ENCODE measurements around the gene MMP11. TPM values are rescaled to one million over a fixed set of nuclear protein-coding genes. Genes with fewer than 3 reads are reported as not detected.

Gene MMP11
- total RNA-seq, 2 donors from 2014 or later = 1.6 to 4.6 TPM

DNA sequence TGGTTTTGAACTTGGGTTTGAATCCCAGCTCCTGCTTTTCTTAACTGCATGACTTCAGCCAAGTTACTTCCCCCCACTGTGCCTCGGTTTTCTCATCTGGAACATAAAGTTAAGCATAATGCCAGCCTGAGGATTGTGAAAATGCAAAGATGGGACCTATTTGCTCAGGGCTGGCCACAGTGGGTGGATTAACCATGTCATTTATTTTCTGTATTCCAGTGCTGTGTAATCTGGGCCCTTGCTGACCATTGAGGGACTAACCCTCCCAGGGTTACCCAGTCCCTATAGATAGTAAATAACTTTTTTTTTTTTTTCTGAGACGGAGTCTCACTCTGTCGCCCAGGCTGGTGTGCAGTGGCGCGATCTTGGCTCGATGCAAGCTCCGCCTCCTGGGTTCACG is 16.9 kb upstream of the MMP11 start:
- intact Hi-C loops (cut with DNase I, micrococcal nuclease) = no loop called here
- DNase-seq (no peak), ATAC-seq (no peak)

GRCh38 chr22:23756891-23757290 is 15.8 kb upstream of the MMP11 start:
- intact Hi-C loops (cut with DNase I, micrococcal nuclease) = no loop called here
- no peak for DNase-seq
- ATAC-seq = no peak

DNA sequence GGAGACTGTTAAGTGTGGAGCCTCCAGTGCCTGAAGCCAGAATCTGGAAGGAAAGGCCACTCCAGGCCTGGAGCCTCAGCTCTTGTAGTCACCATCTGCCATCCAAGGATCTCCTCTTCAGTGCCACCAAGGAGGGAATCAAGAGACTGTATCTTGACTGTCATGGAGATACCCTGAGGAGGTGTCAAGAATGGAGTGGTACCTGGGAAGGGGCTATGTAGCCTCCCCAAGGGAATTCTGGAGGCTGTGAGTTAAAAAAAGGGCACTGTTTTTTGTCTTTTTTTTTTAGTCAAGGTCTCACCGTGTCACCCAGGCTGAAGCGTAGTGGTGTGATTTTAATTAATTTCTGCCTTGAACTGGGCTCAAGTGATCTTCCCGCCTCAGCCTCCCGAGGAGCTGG is 13.1 kb upstream of the MMP11 start:
- DNase-seq = no peak
- no peak for ATAC-seq
- intact Hi-C loops (cut with DNase I, micrococcal nuclease) = no loop called here

- intact Hi-C loops (cut with DNase I, micrococcal nuclease) = loop anchor here in 1 of 2 donors (10.0 kb wide), 1 partner anchor 85 kb away; no protein-coding TSS in a partner anchor
- DNase-seq = no peak
- ATAC-seq = no peak
Observed at GRCh38 chr22:23760056-23760455, 12.6 kb upstream of the MMP11 start.

DNA sequence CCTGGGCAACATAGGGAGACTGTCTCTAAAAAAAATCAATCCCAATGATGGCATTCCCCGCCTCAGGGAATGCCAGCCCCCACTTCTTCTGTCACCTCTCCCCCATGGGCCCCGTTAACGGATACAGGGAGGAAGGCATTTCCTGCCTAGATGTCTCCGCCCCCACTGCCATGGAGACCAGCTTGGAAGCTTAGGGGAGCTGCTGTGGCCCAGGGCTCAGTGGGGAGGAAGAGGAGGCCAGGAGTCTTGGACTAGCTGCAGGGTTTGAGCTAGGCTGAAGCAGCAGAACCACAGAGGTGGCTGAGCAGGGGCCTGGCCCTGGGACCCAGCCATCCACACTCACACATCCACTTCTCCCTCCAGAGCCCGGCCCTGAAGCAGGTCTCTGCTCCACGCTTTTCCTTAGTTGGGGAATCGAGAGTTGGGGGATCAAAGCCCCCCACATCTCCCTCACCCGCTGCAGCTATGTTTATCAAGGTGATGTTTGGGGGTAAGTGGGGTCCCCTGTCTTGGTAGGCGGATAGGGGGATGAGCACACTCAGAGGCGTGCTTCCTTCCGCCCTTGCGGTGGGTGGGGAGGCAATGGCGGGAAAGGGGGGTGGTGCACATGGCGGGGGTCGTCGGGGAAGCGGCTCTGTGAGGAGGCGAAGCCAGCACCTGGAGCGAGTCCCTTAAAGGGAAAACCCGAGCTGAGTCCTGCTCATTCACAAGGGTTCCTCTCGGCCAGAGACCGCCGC is 9.6 kb upstream of the MMP11 start, which contains the start of gene C22orf15:
C22orf15 (plus strand) TSS at position 149 of the 737 bp plus-strand sequence; CDS start at position 466, 317 bp downstream.
- no peak for DNase-seq
- intact Hi-C loops (cut with DNase I, micrococcal nuclease) = loop anchor here in 1 of 2 donors (10.0 kb wide), 1 partner anchor 82 kb away; no protein-coding TSS in a partner anchor
- ATAC-seq = no peak

DNA sequence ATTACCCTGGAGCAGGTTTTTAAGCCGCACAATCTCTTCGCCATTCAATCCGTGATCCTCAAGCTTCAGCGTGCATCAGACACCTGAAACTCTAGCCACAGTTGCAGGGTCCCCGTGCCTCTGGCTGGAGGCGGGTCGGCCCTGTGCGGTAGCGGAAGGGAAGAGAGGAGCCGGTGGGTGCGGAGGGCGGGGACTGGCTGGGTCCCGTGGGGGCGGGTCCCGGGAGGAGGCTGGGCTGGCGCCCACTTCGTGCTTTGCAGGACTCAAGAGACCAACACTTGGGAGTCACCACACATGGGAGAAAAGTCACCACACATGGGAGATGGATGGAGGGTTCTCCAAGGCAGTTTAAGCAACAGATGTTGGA is 9.1 kb upstream of the MMP11 start:
- ATAC-seq = no peak
- peak in 1 of 2 donors; percentile 58 for DNase-seq
- intact Hi-C loops (cut with DNase I, micrococcal nuclease) = loop anchor here in 1 of 2 donors (10.0 kb wide), 1 partner anchor 81 kb away; no protein-coding TSS in a partner anchor

DNA sequence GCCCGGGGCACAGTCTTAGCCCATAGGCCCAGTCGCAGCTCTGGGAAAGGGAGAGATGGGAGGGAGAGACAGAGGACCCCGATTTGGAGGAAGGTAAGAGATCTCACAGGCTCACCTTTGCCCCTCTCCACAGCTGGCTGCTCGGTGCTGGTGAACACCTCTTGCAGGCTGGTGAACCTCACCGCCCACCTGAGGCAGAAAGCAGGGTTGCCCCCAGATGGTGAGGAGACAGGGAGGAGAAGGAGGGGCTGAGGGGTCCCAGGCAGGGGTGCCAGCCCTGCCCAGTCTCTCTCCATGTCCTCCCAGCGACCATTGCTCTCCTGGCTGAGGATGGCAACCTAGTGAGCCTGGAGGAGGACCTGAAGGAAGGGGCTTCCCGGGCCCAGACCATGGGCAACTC is 8.7 kb upstream of the MMP11 start:
- no peak for ATAC-seq
- intact Hi-C loops (cut with DNase I, micrococcal nuclease) = loop anchor here in 1 of 2 donors (10.0 kb wide), 1 partner anchor 81 kb away; no protein-coding TSS in a partner anchor
- no peak for DNase-seq

DNA sequence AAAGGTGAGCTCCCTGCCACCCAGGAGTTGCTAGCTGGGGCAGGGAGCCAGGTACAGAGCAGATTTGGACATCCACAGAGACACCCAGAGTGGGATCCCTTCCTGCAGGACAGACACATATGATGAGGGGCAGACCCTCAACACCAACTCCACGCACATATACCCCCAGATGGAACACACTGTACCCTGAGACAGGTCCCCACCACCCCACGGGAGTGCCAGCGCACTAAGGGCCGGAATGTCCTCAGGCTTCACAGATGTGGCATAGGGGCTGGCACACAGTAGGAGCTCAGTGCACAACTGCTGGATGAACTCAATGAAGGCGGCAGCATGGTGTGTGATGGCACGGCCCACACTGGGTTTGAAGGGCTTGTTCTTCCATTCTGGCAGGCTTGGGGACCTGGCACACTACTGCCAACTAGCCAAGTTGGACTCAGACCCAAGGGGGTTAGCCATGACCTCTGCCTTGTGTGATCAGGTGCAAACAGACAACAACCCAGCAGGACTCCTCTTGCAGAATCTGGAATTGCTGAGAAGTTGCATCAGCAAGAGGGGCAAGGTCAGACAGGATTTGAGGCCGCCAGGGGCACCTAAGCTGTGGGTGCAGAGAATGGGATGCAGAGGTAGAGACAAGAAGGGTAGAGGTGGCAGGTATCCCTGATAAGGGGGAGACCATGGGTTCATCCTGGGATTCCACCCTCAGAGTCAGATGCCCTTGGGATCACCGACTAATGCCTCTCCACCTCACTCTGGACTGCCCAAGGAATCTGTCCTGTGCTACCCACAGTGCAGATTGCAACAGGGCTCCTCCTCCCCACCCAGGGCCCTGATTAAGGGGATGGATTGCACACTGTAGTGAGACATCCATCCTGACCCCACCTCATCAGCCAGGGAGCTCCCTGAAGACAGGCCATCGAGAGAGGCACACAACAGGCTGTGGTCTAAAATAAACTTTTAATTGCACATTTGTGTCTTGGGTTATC is 7.5 kb upstream of the MMP11 start:
- ATAC-seq = no peak
- intact Hi-C loops (cut with DNase I, micrococcal nuclease) = loop anchor here (5.0 to 10.0 kb wide), 2 partner anchors 80 to 87 kb away; no protein-coding TSS in a partner anchor
- no peak for DNase-seq

GRCh38 chr22:23767303-23767672 is 5.4 kb upstream of the MMP11 start:
- intact Hi-C loops (cut with DNase I, micrococcal nuclease) = loop anchor here (5.0 to 10.0 kb wide), 2 partner anchors 78 to 85 kb away; no protein-coding TSS in a partner anchor
- peak; percentile 6 for ATAC-seq
- DNase-seq = no peak

DNA sequence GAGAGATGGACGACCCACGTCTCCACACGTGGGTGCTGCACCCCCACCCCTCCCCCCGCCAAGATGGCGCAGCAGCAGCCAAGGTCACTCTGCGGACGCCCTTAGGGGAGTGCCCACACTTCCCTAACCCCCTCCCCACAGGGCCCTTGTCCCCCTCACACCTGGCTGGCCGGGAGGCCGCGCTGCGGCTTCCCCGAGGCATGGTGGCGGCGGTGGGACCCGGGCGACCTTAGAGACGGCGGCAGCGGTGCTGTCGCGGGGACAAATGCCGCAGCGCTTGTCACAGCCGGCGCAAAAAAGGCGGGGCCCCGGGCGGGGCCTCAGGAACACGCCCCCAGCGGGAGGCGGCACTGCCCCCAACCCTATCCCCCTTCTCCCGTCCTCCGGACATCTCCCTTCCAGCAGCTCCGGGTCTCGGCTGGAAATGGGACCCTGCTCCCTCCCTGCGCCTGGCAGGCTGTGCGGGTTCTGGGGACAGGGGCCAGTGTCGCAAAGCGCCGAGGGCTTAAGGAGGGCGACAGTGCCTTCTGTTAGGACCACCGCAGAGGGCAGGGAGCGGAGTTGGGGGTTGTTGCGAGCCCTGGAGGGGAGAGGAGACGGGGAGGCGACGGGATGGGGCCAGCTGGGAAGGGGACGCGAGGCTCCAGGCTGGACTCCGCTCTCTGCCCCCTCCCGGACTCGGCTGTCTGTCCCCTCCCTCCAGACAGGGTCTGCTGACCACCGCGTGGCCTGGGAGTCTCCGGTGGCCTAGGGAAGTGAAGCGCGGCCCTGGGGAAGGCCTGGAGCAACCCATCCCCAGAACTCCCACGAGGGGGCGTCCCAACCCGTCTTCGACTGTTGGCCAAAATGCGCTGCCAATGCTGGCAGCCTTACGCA is 4.7 kb upstream of the MMP11 start, which contains the start of gene CHCHD10:
CHCHD10 (minus strand) TSS at position 300 of the 876 bp plus-strand sequence; CDS start at position 202, 98 bp downstream.
- ATAC-seq = peak; percentile 77
- intact Hi-C loops (cut with DNase I, micrococcal nuclease) = loop anchor here (5.0 to 10.0 kb wide), 2 partner anchors 77 to 84 kb away; no protein-coding TSS in a partner anchor
- peak; percentile 87 to 94 for DNase-seq

DNA sequence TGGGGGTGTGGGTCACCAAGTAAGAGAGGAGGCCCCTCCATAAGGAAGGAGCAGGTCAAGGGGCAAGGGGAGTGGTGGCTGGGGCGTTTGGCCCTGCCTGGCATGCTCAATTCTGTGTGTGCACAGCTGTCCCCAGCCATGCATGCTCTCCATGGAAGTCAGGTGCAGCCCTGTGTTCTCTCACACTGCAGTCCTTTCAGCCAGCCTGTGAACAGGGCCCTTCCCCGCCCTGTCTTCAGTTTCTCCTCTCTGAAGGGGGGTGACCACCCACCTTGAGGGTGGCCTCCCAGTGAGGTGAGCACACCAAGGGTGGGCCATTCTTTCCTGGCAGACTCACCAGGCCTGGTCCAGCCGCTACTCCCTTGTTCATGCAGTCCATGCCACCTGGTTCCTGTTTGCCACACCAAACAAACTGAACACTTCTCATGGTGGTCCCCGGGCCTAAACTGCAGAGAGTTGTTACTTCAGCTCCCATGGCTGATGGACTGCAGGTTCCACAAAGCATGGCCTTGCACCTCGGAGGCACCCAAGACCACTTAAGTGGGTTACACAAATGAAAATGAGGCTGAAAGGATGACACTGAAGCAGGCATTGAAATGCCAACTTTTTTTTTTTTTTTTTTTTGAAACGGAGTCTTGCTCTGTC is 3.2 kb upstream of the MMP11 start:
- no peak for DNase-seq
- ATAC-seq = no peak
- intact Hi-C loops (cut with DNase I, micrococcal nuclease) = loop anchor here (5.0 to 10.0 kb wide), 2 partner anchors 75 to 83 kb away; no protein-coding TSS in a partner anchor

DNA sequence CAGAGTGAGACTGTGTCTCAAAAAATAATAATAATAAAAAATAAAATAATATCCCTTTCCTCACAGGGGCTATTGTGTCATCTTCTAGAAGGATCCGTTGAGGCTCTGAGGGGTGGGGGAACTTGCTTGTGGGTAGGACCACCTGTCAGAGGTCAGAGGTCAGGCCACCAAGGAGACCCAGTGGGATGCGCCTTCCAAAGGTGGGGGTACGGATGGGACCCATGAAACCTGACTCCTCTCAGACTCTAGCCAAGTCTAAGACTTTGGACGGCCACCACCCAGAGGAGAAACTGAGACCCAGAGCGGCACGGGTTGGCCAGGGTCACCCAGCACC is 367 bp upstream of the MMP11 start:
- no peak for ATAC-seq
- intact Hi-C loops (cut with DNase I, micrococcal nuclease) = no loop called here
- DNase-seq = no peak

GRCh38 chr22:23773483-23774113 is 949 bp downstream of the MMP11 start:
- intact Hi-C loops (cut with DNase I, micrococcal nuclease) = no loop called here
- ATAC-seq = no peak
- DNase-seq = no peak

DNA sequence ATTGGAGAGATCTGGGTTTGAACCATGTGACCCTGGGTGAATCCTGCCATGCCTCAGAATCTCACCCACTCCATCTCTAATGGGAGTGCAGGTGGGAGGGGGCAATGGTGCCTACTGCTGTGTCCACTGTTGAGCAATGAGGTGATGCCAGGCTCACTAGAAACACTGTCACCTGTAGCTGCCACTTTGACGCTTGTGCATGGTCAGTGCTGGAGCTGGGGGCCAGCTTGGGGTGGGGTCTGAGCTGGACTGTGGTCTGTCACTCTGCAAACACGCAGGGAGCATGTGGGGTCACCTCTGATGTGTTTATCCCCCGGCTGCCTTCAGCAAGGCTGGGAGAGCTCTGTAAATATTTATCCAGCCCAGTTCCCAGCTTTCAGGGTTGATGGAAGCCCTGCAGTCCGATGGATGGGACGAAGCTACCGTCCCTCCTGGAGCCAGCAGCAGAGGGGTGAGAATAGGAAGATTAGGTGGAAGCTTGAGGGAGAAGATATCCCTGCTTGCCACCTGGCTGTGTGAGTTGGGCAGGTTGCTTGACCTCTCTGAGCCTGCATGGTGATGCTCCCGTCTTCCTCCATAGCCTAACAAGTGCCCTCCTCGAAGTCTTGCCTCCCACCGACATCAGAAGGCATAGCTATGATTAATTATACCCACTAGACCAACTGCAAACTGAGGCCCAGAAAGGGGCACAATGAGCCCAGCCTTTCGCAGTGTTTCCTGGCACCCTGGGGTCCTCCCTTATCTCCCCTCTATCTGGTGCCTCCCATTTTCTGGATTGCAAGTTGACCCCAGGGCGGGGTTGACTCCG is 1.7 kb downstream of the MMP11 start:
- DNase-seq = no peak
- ATAC-seq = no peak
- intact Hi-C loops (cut with DNase I, micrococcal nuclease) = no loop called here

DNA sequence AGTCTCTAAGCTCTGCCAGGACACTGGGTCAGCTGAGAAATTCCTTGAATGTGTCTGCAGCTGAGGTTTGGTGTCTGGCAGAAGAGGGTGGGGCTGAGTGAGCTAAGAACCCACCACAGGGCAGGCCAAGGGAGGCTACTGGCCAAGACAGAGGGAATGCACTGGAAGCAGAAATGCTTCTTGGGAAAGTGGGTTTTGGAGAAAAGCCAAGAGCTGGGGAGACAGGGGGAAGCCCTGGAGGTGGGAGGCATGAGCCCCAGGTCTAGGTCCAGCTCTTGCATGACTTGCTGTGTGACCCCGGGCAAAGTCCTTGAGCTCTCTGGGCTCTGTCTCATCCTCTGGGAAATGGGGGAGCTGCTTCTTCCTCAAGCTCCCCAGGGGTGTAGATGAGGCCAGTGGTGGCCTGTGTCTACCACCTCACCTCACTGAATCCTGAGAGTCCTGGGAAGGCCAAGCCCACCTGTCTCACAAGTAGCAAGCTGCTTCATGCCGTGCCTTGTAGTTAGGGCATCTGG is 2.3 kb downstream of the MMP11 start:
- intact Hi-C loops (cut with DNase I, micrococcal nuclease) = no loop called here

DNA sequence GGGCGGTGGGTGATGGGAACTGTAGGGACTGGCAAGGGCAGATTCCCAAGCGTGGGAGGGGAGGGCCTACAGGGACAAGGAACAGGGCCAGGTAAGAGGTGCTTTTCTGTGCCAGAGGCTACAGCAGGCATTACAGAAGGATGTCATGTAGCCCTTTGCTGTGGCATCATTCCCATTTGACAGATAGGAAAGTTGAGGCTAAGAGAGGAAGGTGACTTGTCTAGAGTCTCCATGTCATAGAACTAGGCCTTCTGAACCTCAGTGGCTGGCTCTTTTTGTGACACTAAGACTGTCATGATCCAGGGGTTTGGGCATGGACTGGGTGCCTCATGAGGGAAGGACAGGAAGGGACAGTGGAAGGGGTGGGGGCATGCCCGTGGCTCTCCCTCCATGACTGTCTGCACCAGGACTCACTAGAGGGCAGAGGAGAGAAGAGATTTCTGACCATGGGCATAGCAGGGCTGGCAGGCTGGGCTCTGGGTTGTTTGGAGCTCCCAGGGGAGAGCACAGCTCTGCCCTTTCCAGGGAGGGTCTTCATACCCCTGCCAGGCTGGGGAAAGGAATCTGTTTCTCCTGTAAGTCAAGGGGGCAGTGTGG is 3.2 kb downstream of the MMP11 start:
- DNase-seq (no peak), ATAC-seq (no peak)
- intact Hi-C loops (cut with DNase I, micrococcal nuclease) = no loop called here

More for the DNA sequence above, 2.3 kb downstream of the MMP11 start:
- no peak for ATAC-seq
- no peak for DNase-seq
